ENCODE results near the gene JAG2.
"Not testable (repeated sequence)": the region's sequence is repeated elsewhere in the genome, so short reads cannot be mapped to it uniquely, and the experiment has no call there.

Gene JAG2

DNA sequence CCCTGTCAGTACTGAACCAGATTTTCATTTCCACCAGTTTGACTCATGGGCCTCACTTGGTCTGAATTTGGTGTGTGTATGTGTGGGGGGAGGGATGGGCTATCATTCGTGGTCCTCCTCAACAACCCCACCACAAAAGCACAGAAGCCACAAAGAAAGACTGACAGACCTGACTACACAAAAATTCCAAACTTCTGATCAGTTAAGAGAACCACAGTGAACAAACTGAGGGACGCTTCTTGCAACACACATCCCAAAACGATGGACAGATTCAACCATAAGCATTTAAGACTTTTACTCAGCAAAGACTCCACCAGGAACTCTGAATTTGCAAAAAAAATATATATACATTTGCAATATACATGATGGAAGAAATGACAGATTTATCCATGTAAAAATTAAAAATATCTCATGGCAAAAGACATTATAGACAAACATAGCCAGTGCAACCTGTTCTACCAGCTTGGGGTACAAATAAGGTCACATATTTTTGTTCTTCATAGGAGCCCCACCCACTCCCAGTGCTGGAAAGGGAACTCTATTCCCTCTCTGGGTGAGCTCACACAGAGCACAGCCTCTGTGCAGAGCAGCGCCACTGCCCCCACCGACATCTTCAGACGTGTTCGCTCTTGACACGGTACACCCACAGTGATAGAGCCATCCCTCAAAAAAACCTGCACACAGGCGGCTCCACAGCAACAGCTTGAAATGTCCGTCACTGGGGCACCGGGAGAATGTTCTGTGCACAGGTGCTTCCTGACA lies 49.7 kb downstream of the JAG2 start:
- no peak for DNase-seq

DNA sequence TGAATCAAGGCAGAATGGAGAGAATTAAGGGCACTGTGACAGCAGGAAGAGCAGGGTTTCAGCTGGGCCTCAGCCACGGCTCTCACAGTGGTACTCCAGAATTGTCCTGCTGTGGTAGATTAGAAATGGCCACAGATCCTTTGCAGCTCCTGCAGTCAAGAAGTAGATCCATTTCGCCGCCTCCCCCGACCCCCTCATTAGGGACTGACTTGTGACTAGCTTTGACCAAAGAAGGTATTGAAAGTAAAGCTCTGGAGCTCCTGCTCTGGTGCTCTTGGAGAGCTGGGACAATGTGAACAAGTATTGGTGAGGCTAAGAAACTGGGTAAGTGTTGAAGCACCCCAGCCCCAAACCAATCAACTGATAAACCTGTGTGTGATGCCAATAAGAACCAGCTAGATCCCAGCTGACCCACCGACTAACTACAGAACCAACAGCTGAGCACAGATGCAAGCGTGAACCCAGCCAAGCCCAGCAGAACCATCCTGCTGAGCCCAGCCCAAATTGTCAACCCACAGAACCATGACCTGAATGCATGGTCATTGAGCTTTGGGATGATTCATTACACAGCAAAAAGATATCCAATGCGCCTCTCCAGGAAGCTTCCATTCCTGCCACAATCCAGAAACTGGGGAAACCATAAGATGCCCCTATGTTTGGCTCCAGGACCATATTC lies 50.7 kb downstream of the JAG2 start:
- DNase-seq: no peak
- no peak for TF ChIP-seq GATA1 (IDR thresholded peaks at IDR 0.05; ENCODE audit: low read depth, low read length)
- TF ChIP-seq POLR2A (IDR thresholded peaks at IDR 0.05; ENCODE audit: low read length): no peak

More for the DNA sequence above, 49.7 kb downstream of the JAG2 start:
- TF ChIP-seq POLR2A (IDR thresholded peaks at IDR 0.05; ENCODE audit: low read length) (no peak), GATA1 (IDR thresholded peaks at IDR 0.05; ENCODE audit: low read depth, low read length) (no peak)

DNA sequence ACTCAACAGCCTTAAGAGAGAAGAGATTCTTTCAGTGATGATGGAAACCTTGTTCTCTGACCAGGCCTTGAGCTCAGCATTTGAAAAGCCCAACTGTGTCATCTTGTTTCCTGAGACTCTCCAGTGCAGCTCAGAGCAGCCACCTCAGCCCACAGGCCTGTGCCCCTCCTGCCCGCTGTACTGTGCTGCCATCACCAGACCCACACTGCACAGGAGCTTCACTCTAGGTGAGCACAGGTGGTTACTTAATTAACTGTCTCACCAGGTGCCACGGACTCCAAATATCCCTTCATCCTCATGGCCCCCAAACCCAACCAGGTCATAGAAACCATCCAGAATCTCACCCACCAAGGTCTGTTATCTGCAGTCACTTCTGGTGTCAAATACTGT lies 51.3 kb downstream of the JAG2 start:
- no peak for TF ChIP-seq GATA1 (IDR thresholded peaks at IDR 0.05; ENCODE audit: low read depth, low read length)
- TF ChIP-seq POLR2A (IDR thresholded peaks at IDR 0.05; ENCODE audit: low read length): no peak
- DNase-seq: no peak

DNA sequence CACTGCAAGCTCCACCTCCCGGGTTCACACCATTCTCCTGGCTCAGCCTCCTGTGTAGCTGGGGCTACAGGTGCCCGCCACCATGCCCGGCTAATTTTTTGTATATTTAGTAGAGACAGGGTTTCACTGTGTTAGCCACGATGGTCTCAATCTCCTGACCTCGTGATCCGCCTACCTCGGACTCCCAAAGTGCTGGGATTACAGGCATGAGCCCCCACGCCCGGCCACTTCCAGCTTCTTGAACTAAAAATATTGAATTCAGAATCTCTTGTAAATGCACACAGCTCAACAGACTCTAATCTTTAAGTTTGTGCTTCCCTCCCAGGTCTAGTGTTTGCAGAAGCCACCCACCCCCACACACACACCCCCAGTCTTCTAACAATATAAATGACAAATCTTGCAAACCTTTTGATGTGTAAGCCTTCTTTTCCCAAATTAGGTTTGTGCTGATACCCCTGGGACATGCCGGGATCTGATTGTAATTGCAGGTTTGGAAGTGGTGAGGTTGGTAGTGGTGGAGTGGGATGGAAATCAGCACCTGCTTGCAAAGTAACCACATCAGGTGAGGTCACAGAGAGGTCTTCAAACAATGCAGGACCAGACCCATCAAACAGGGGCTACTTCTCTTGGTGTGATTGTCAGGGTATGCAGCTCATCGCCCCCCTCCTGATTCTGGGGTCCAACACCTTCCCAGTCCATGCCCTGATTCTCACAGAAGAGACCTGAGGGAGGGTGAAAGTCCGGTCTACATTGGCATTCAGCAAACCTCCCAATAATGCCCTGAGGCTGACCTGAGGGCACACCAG lies 51.9 kb downstream of the JAG2 start:
- no peak for DNase-seq
- TF ChIP-seq POLR2A (IDR thresholded peaks at IDR 0.05; ENCODE audit: low read length): no peak
- TF ChIP-seq GATA1 (IDR thresholded peaks at IDR 0.05; ENCODE audit: low read depth, low read length): no peak

- not testable (repeated sequence) for DNase-seq
Measured at GRCh38 chr14:105109243-105109642, 59.3 kb downstream of the JAG2 start.

DNA sequence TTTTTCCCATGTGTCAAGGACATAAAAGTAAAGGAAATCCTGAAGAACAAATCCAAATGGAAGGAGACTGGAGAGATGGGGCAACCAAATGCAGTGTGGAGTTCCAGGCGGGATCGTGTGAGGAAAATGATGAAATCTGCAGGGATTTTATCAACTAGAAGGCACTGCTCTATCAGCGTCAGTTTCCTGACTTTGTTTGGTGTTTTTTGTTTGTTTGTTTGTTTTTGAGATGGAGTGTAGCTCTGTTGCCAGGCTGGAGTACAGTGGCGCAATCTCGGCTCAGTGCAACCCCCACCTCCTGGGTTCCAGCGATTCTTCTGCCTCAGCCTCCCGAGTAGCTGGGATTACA lies 60.1 kb downstream of the JAG2 start:
- no peak for DNase-seq
- no peak for TF ChIP-seq POLR2A (IDR thresholded peaks at IDR 0.05; ENCODE audit: low read length)
- TF ChIP-seq GATA1 (IDR thresholded peaks at IDR 0.05; ENCODE audit: low read depth, low read length): no peak

GRCh38 chr14:105107781-105108515 lies 60.6 kb downstream of the JAG2 start:
- no peak for DNase-seq
- TF ChIP-seq POLR2A (IDR thresholded peaks at IDR 0.05; ENCODE audit: low read length): no peak
- no peak for TF ChIP-seq GATA1 (IDR thresholded peaks at IDR 0.05; ENCODE audit: low read depth, low read length)

- TF ChIP-seq GATA1 (IDR thresholded peaks at IDR 0.05; ENCODE audit: low read depth, low read length) (no peak), POLR2A (IDR thresholded peaks at IDR 0.05; ENCODE audit: low read length) (no peak)
- DNase-seq: no peak
Measured at GRCh38 chr14:105107351-105107750, 61.2 kb downstream of the JAG2 start.

GRCh38 chr14:105105158-105105557 lies 63.4 kb downstream of the JAG2 start:
- TF ChIP-seq GATA1 (IDR thresholded peaks at IDR 0.05; ENCODE audit: low read depth, low read length): no peak
- TF ChIP-seq POLR2A (IDR thresholded peaks at IDR 0.05; ENCODE audit: low read length): no peak
- DNase-seq: no peak

DNA sequence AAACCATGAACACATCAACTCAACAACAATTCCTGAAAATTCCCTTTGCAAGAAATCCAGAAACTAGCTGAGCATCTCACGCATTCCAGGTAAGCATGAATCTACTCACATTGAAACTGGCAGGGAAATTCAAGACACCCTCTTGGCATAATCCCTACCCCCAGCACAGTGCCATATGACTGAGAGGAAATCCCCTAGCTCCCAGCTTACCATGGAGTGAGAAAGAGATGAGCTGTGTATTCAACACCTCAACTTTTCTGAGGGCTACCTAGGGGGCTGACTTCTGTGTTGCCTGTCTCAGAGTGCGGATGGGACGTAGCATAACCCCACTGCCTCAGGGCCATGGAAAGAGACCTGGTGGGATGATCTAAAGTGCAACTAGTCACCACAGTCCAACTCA lies 65.7 kb downstream of the JAG2 start:
- TF ChIP-seq POLR2A (IDR thresholded peaks at IDR 0.05; ENCODE audit: low read length) (no peak), GATA1 (IDR thresholded peaks at IDR 0.05; ENCODE audit: low read depth, low read length) (no peak)
- no peak for DNase-seq

GRCh38 chr14:105102361-105102870 lies 66.2 kb downstream of the JAG2 start:
- TF ChIP-seq POLR2A (IDR thresholded peaks at IDR 0.05; ENCODE audit: low read length): no peak
- no peak for TF ChIP-seq GATA1 (IDR thresholded peaks at IDR 0.05; ENCODE audit: low read depth, low read length)
- DNase-seq: no peak

- TF ChIP-seq POLR2A (IDR thresholded peaks at IDR 0.05; ENCODE audit: low read length) (no peak), GATA1 (IDR thresholded peaks at IDR 0.05; ENCODE audit: low read depth, low read length) (no peak)
- no peak for DNase-seq
Measured at GRCh38 chr14:105100910-105101309, 67.7 kb downstream of the JAG2 start.

DNA sequence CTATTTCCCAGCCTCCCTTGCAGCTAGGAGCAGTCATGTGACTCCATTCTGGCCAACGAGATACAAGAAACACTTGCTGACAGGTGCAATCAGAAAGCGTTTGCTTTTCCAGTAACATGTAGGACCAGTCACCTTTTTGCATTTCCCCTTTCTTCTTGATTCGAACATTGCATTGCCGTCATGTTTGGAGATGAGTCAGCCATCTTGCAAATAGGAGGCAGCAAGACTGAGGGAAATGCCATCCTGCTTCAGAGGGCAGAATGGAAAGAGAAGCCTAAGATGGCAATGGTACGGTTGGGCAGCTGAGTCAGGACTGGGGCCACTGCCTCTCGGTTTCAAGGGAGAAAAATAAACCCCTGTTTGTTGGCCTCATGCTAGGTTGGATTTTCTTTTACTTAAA lies 68.8 kb downstream of the JAG2 start:
- no peak for DNase-seq
- TF ChIP-seq GATA1 (IDR thresholded peaks at IDR 0.05; ENCODE audit: low read depth, low read length) (no peak), POLR2A (IDR thresholded peaks at IDR 0.05; ENCODE audit: low read length) (no peak)

- DNase-seq: no peak
- TF ChIP-seq POLR2A (IDR thresholded peaks at IDR 0.05; ENCODE audit: low read length) (no peak), GATA1 (IDR thresholded peaks at IDR 0.05; ENCODE audit: low read depth, low read length) (no peak)
Measured at GRCh38 chr14:105098316-105098715, 70.3 kb downstream of the JAG2 start.

All from erythroblast (primary cell).